HG03097 (cell line): Measurements from ENCODE around the gene FYB2.

Experiments used
- ATAC-seq: cut with Tn5 transposase; IDR thresholded peaks from one replicate; pipeline ENCODE4 v1.9.1; 2021; ENCODE audit not compliant: unreplicated experiment, low FRiP score

The FYB2 gene

GRCh38 chr1:56834137-56834900 is 15.1 kb upstream of the FYB2 start:
- no peak for ATAC-seq

GRCh38 chr1:56833088-56833487 is 13.9 kb upstream of the FYB2 start:
- ATAC-seq: no peak

DNA sequence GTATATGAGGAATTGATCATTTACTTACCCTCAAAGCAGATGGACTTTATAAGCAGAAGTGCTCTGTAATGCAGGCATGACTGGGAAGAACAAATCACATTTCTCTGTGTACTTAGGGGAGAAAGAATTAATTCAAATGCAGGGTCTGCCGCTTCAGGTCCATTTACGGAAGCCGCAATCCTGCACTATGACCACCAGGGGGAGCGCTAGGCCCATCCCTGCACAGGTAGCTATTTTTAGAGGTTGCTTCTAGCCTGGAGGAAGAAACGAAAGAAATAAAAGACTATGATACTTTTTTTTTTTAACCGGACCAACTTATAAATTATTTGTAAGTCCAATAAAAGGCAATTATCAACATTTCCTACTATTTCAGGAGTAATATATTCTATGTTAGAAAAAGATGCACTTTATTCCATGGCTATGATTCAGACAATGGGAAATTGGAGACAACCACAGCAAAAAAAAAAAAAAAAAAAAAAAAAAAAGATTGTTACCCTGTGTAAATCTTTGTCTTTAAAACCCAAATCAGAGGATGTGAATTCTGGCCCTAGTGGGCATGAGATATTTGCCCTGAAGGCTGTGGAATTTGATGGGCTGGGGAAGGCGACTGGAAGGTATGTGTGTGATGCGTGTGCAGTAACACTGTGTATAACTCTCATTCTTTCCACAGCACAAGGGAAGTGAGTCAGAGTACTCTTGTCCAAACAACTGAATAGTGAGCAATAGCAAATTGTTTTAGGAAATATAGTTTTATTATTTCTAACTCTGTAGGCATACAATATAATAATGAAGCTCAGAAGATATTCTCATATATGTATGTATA is 12.9 kb upstream of the FYB2 start:
- peak; percentile 75 for ATAC-seq

DNA sequence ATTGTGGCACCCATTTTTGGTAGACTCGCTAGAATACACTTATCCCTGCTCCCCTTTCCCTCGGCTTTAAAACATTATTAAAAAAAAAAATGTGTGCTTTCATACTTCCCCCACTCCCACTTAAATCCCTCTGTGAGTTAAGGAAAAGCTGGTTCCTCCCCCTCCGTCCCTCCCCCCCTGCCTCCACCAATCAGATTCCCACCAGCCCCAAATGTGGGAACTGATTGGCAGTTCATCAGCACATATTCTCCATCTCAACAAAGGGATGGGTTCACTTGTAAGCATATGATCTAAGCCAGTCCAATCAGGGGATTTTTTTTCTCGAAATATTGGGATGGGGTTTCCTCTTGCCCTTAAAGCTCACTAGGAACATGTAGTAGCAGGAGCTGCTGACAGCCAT is 10.8 kb upstream of the FYB2 start:
- no peak for ATAC-seq

DNA sequence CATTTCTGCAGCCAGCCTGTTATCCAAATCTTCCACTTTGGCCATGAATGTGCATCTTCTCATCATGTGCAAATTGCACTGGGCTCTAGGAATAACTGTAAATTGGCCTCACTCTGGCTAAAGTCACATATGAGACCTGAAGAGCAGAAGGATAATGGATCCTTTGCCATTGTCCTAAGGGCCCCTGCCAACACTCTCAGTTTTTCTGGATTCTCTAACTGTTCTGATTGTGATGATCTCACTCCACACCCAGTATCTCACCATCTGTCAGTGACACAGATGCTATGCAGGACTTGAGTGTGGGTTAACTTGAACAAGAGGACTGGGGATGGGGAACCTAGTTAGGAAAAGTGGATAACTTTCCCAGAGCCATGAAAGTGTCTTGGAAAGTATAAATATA is 8.5 kb upstream of the FYB2 start:
- no peak for ATAC-seq

DNA sequence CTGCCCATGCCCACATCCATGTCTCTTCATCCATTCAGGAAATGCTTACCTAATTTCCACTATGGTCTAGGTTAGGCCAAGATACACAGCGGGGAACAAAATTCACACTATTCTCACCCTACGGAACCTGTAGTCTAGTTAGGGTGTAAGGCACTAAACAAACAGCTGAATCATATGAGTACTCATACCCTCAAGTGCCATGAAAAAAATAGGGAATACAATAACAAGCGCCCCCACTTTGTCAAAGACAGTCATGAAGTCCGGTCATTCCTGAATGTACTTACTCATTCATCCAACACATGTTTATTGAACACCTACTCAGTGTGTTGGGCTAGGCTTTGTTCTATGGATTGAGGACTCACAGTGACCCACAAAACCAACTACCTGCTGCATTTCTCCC is 6.2 kb upstream of the FYB2 start:
- ATAC-seq: no peak

GRCh38 chr1:56824938-56825337 is 5.7 kb upstream of the FYB2 start:
- ATAC-seq: no peak

GRCh38 chr1:56824271-56824670 is 5.1 kb upstream of the FYB2 start:
- no peak for ATAC-seq

GRCh38 chr1:56821462-56821797 is 2.2 kb upstream of the FYB2 start:
- ATAC-seq: no peak

- peak; percentile 65 for ATAC-seq
These were observed 1.7 kb upstream of the FYB2 start for GRCh38 chr1:56820755-56821461.

GRCh38 chr1:56817716-56818463 is 1.3 kb downstream of the FYB2 start:
- ATAC-seq: no peak

- ATAC-seq: no peak
These were observed 2.3 kb downstream of the FYB2 start for GRCh38 chr1:56816909-56817308.

DNA sequence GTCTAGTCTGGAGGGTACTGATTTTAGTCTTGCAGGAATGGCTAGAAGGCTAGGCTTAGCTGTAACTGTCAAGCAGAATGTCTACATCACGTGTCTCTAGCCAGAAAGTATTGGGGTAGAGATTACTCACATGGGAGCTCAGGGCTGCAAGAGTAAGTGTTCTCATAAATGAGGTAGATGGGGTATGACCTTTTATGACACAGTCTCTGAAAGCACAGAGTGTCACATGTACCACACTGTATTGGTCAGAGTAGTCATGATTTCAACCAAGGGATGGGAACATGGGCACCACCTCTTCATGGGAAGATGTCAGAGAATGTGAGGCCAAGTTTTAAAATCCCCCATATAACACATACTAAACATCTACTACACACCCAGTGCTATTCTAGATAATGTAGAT is 2.9 kb downstream of the FYB2 start:
- ATAC-seq: no peak

GRCh38 chr1:56814205-56814604 is 5.0 kb downstream of the FYB2 start:
- ATAC-seq: no peak

DNA sequence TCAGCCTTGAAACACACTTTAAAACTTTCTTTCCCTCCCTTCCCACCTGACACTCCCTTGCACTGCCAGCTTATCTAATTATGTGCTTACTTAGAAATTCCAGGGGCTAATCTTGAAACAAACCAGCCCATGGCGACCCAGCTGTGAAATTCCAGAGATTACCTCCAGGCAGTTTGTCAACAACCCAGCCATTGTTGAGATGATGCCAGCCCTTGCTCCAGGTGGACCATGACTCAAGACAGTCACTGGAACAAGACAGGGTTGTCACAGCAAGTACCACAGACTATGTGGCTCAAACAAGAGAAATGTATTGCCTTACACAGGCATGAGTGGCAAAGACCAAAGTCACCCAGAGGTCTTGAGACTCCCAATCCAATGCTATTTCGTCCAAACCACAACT is 7.9 kb downstream of the FYB2 start:
- ATAC-seq: no peak

DNA sequence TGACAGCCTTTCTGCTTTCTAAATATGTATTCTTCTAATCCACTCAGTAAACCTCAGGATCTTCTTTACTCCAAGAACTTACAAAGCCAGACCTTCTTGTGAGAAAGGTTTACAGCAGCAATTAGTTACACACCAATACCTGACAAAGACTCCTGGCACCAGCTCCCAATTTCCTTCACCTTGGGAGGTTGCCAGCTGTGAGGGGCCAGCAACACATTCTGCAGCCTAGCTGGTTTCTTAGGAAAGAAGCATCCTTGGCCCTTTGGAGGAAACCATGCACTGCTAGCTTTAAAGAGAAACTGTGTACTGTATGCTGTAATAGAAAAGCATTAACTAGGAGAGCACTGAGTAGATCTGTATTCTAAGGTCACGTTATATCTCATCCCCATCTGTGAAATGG is 10.8 kb downstream of the FYB2 start:
- no peak for ATAC-seq

GRCh38 chr1:56806804-56807203 is 12.4 kb downstream of the FYB2 start:
- no peak for ATAC-seq

DNA sequence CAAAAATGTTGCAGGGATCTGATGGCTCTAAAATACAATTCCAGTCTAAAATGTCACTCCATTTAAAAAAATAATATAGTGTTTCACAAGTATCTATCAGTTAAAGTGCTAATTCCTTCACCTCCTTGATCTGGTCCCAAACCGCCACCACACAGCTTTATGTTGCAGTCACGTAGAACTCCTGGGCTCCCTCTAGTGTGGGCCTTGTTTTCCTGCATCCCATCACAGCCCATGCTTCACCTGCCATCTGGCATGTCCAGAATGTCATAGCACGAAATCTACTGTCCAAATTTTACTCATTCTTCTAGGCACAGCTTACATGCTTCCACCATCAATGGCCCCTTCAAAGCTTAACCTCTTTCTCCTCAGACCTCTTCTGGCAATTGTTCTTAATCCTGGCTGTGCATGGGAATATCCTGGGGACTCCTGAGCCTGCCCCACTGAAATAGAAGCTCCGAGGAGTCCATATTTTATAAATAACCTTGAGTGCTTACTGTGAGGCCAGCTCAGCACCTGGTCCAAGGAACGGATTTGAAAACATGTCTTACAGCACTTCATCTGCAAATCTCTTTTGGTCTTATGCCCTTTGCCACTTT is 15.5 kb downstream of the FYB2 start:
- ATAC-seq: no peak

- no peak for ATAC-seq
These were observed 19.4 kb downstream of the FYB2 start for GRCh38 chr1:56799605-56800400.

GRCh38 chr1:56798053-56798471 is 21.1 kb downstream of the FYB2 start:
- ATAC-seq: no peak
